AG04449 (cell line): ENCODE measurements around the gene SH2D3C.

Source experiments
- CTCF ChIA-PET: fragments of 350-600 bp; formaldehyde crosslinking; extraction: SDS; loops from one replicate; lab custom pipeline; 2021; ENCODE audit warnings: antibody characterized with exemption; lab: Yijun Ruan, JAX
- POLR2A ChIA-PET: fragments of 400-600, 350-600 bp; formaldehyde crosslinking; extraction: SDS; loops from one replicate; lab custom pipeline; 2020; ENCODE audit warnings: antibody characterized with exemption, inconsistent platforms; lab: Yijun Ruan, JAX
- DNase-seq: peaks from one replicate; pipeline ENCODE4 v3.0.0-alpha.2; 2010; ENCODE audit warnings: low read depth, low spot score
- H3K4me3 ChIP-seq: 2 replicates; pipeline ENCODE4 v1.5.1; 2011; ENCODE audit warnings: low read depth, mild to moderate bottlenecking, control low read depth, low read length
- CTCF ChIP-seq: IDR thresholded peaks from one replicate; pipeline ENCODE4 v1.5.1; 2011; ENCODE audit warnings: mild to moderate bottlenecking, moderate library complexity, low read length, control low read depth, inconsistent platforms; ENCODE audit not compliant: insufficient read depth; ENCODE audit errors: missing control alignments

Gene SH2D3C

GRCh38 chr9:127741831-127742434 is 36.5 kb downstream of the SH2D3C start:
- no peak for TF ChIP-seq CTCF
- ChIA-PET POLR2A (interaction anchor here (0.5 kb wide), 1 partner anchor 55 kb away, joined by 3 read pairs; no protein-coding TSS in a partner anchor), CTCF (interaction anchor here (0.6 to 9.5 kb wide), 11 partner anchors 7 to 216 kb away, joined by 3 to 115 read pairs (median 4); partner anchors contain the start of genes CDK9 and TOR2A)
- peak overlapping the region; percentile 51 for H3K4me3 ChIP-seq
- DNase-seq = no peak

DNA sequence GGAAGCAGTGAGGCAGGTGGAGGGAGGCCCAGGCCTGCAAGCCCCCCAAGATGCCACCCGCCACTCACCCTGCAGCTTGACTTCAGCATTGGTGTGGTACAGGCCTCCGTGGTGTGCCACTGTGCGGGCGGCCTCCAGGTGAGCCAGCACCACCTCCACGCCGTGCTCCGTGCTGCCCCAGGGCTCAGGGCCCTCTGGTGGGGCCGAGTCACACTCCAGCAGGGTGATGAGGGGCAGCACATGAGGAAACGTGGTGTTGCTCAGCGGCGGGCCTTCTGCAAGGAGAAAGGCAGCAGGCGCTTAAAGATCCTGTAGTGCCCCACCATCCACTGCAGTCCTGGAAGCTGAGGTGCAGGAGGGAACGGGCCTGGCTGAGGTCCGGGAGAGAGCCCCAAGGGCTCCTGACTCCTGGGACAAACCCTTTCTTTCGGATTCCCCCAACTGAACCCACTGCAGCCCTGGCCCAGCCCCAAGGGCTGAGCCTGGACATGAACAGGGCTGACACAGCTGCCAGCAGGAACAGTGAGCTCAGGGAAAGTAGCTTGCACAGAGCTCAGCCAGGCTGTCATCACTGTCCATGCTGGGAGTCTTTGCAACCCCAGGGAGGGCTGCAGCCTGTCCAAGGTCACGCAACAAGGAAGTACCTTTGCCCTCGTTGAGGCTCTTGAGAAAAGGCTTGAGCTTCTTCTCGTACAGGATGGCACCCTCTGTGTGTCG is 38.7 kb downstream of the SH2D3C start:
- CTCF ChIA-PET = interaction anchor here (0.9 to 9.5 kb wide), 10 partner anchors 26 to 181 kb away, joined by 3 to 115 read pairs (median 4); no protein-coding TSS in a partner anchor
- POLR2A ChIA-PET = interaction anchor here (0.7 kb wide), 1 partner anchor 24 kb away, joined by 3 read pairs; the partner anchor contains the start of genes PTRH1 and TTC16
- no peak for TF ChIP-seq CTCF
- DNase-seq = no peak
- H3K4me3 ChIP-seq = no peak overlapping the region

GRCh38 chr9:127738666-127739065 is 39.8 kb downstream of the SH2D3C start:
- POLR2A ChIA-PET = no interaction called here
- no peak for DNase-seq
- H3K4me3 ChIP-seq = no peak overlapping the region
- CTCF ChIA-PET = interaction anchor here (1.1 to 9.5 kb wide), 4 partner anchors 46 to 182 kb away, joined by 3 to 115 read pairs (median 6); no protein-coding TSS in a partner anchor
- no peak for TF ChIP-seq CTCF

GRCh38 chr9:127735530-127736185 is 42.8 kb downstream of the SH2D3C start:
- no peak for TF ChIP-seq CTCF
- no peak for DNase-seq
- POLR2A ChIA-PET = interaction anchor here (1.3 to 1.6 kb wide), 4 partner anchors 20 to 138 kb away, joined by 4 to 6 read pairs (median 5); partner anchors contain the start of genes PTRH1 and TTC16
- no peak overlapping the region for H3K4me3 ChIP-seq
- CTCF ChIA-PET = interaction anchor here (0.9 to 9.5 kb wide), 48 partner anchors 9 to 505 kb away, joined by 3 to 156 read pairs (median 6); partner anchors contain the start of genes CDK9, CFAP157, ENG and PTRH1

DNA sequence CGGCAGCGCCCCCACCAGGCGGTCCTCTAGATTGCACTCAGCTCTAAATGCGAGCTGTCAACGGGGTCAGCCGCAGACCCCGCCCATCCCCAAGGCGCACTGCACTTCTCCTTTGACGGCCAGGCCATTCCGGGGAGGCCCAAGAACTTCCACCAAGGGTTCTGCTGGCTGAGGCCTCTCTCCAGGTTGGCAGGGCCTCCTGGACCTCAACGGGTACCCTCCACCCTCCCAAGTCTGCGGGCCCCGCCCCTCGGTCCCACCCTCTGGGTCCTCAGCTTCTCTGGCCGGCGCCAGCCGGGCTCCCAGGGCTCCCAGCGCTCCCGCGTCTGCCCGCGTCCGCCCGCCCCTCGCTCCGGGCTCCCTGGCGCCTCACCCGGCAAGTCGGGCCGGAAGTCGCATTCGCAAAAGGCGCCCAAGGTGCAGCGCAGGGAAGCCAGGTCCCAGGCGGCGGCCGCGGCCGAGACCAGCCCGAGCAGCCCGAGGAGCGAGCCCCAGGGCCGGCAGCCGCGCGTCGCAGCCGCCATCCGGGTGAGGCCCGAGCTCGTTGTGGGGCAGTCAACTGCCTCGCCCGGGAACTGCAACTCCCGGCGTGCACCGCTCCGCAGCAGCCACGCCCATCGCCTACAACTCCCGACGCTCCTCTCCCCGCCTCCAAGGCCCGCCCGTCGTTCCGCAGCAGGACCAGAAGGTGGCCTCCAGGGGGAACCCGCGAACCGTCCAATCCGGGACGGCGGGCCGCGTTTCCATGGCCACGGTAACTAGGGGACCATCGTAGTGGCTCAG is 43.5 kb downstream of the SH2D3C start, which contains the start of gene TOR2A:
TSS of gene TOR2A (minus strand) at position 548 of the 783 bp plus-strand sequence. CDS start at position 524, 24 bp downstream.
- CTCF ChIA-PET = interaction anchor here (0.6 to 9.5 kb wide), 88 partner anchors 9 to 521 kb away, joined by 3 to 156 read pairs (median 4); partner anchors contain the start of genes CDK9, CFAP157, ENG and FPGS
- peak within 1 kb of the TSS; percentile 75 for H3K4me3 ChIP-seq
- no peak for DNase-seq
- peak; percentile 98 for TF ChIP-seq CTCF
- POLR2A ChIA-PET = interaction anchor here (0.7 to 1.6 kb wide), 8 partner anchors 12 to 149 kb away, joined by 3 to 6 read pairs (median 4); partner anchors contain the start of genes PTRH1 and TTC16
